CD4-positive, CD25-positive, alpha-beta regulatory T cell (primary cell): ENCODE measurements around the gene SLC25A28. TPM values are rescaled to one million over a fixed set of nuclear protein-coding genes. Genes with fewer than 3 reads are reported as not detected.
A peak's percentile ranks its signal among the peaks of the same experiment; 100 is the strongest.

Source experiments
- ATAC-seq, 2 donors: fragments of 150-1000 bp; cut with Tn5 transposase; one replicate each; pipeline ENCODE4 v1.10.0; 2021; ENCODE audit warnings: low read depth in 2 of 2, moderate number of reproducible peaks in 2 of 2, moderate library complexity in 1 of 2
- DNase-seq, 3 donors: peaks; one replicate each; pipeline versions ENCODE4 v3.0.0 to v3.0.0-alpha.2; 2012 to 2022; ENCODE audit warnings: mixed read lengths in 1 of 3
- H3K27ac ChIP-seq: one replicate; pipeline ENCODE4 v1.7.0; 2013; ENCODE audit warnings: mild to moderate bottlenecking, low read length; ENCODE audit not compliant: insufficient read depth, poor library complexity, severe bottlenecking
- H3K27me3 ChIP-seq: one replicate; pipeline ENCODE4 v1.7.0; 2013; ENCODE audit warnings: low read length; ENCODE audit not compliant: control insufficient read depth, insufficient read depth
- H3K36me3 ChIP-seq: one replicate; pipeline ENCODE4 v1.7.0; 2013; ENCODE audit warnings: mild to moderate bottlenecking, low read length, moderate library complexity; ENCODE audit not compliant: control insufficient read depth, insufficient read depth
- H3K4me1 ChIP-seq: 2 replicates; pipeline ENCODE4 v1.7.0; 2013; ENCODE audit warnings: mild to moderate bottlenecking, low read length; ENCODE audit not compliant: insufficient read depth, control insufficient read depth, poor library complexity, severe bottlenecking
- H3K4me3 ChIP-seq: one replicate; pipeline ENCODE4 v1.7.0; 2013; ENCODE audit warnings: low read depth, mild to moderate bottlenecking, low read length, moderate library complexity
- H3K9me3 ChIP-seq, 2 experiments: 1 replicate in 1 of 2; 2 replicates in 1 of 2; pipeline ENCODE4 v1.7.0; 2013; ENCODE audit warnings: low read length in 2 of 2, mild to moderate bottlenecking in 1 of 2, moderate library complexity in 1 of 2; ENCODE audit not compliant: control insufficient read depth in 2 of 2
- H3K27ac Mint-ChIP-seq, 3 donors: one replicate each; pipeline ENCODE4 v1.8.0; 2020 to 2022; ENCODE audit warnings: mild to moderate bottlenecking in 3 of 3, mixed read lengths in 3 of 3, moderate library complexity in 2 of 3
- H3K27me3 Mint-ChIP-seq: one replicate; pipeline ENCODE4 v1.8.0; 2022; ENCODE audit warnings: mild to moderate bottlenecking, mixed read lengths
- H3K36me3 Mint-ChIP-seq: one replicate; pipeline ENCODE4 v1.8.0; 2020; ENCODE audit warnings: mixed read lengths
- H3K4me1 Mint-ChIP-seq, 4 donors: one replicate each; pipeline ENCODE4 v1.8.0; 2020 to 2022; ENCODE audit warnings: mixed read lengths in 4 of 4, mild to moderate bottlenecking in 1 of 4
- H3K4me3 Mint-ChIP-seq, 4 donors: one replicate each; pipeline ENCODE4 v1.8.0; 2020 to 2022; ENCODE audit warnings: mild to moderate bottlenecking in 4 of 4, mixed read lengths in 4 of 4, moderate library complexity in 3 of 4
- H3K9me3 Mint-ChIP-seq, 7 donors: one replicate each; pipeline ENCODE4 v1.8.0; 2020 to 2022; ENCODE audit warnings: mixed read lengths in 7 of 7, mild to moderate bottlenecking in 3 of 7, moderate library complexity in 2 of 7
- polyA plus RNA-seq, 4 donors: library from polyadenylated mRNA; unstranded; fragments of 300-500 nt; fragmentation: Illumina TruSeq; gene quantifications; one replicate each; pipeline ENCODE4 v1.2.3, GENCODE V29; 2021
- total RNA-seq: library from RNA; stranded (reverse); gene quantifications from one replicate; pipeline ENCODE4 v1.2.3, GENCODE V29; 2022

The SLC25A28 gene
- total and polyA plus RNA-seq, 5 donors from 2014 or later, result 18.6 to 94.7 (median 22.9) TPM

- no peaks in the 10 kb centered on the region for H3K9me3 ChIP-seq
- H3K4me3 Mint-ChIP-seq, result peak within 1 kb of the TSS; percentile 70 to 89 (median 88)
- ATAC-seq (peak; percentile 99), DNase-seq (peak; percentile 81 to 97 (median 87))
- peak within 1 kb of the TSS; percentile 53 for H3K27ac ChIP-seq
- peaks cover 4% of the 10 kb centered on the region for H3K36me3 Mint-ChIP-seq
- H3K9me3 Mint-ChIP-seq, result no peaks in the 10 kb centered on the region
- H3K27ac Mint-ChIP-seq, result peak within 1 kb of the TSS in 2 of 3 donors; percentile 68 to 71
- H3K36me3 ChIP-seq, result no peaks in the 10 kb centered on the region
- H3K4me1 Mint-ChIP-seq, result peaks cover 22 to 37% (median 25%) of the 10 kb centered on the region in 4 donors
- peak within 1 kb of the TSS; percentile 81 for H3K4me3 ChIP-seq
- peaks cover 18% of the 10 kb centered on the region for H3K27me3 ChIP-seq
- peaks cover 21% of the 10 kb centered on the region for H3K27me3 Mint-ChIP-seq
- peaks cover 15% of the 10 kb centered on the region for H3K4me1 ChIP-seq
Measured at GRCh38 chr10:99659031-99659867, 39.0 kb upstream of the SLC25A28 start, which contains the start of gene ENTPD7. TSS of gene ENTPD7 (plus strand) at chr10:99659509. CDS start at chr10:99659957, 448 bp downstream.

- Mint-ChIP-seq H3K27ac (peak overlapping the region in 2 of 3 donors; percentile 68 to 71), H3K27me3 (peaks cover 23% of the 10 kb centered on the region), H3K4me1 (peaks cover 18 to 34% (median 25%) of the 10 kb centered on the region in 4 donors), H3K9me3 (no peaks in the 10 kb centered on the region), H3K4me3 (peak overlapping the region; percentile 70 to 89 (median 88)), H3K36me3 (peaks cover 2% of the 10 kb centered on the region)
- ATAC-seq, result no peak
- Histone ChIP-seq H3K9me3 (no peaks in the 10 kb centered on the region), H3K4me1 (peaks cover 15% of the 10 kb centered on the region), H3K27me3 (peaks cover 18% of the 10 kb centered on the region), H3K27ac (no peak overlapping the region), H3K4me3 (peak overlapping the region; percentile 81), H3K36me3 (no peaks in the 10 kb centered on the region)
- DNase-seq, result peak in 2 of 3 donors; percentile 5 to 54
Measured at GRCh38 chr10:99658622-99659030, 38.4 kb upstream of the SLC25A28 start.

GRCh38 chr10:99656199-99657064, 36.2 kb upstream of the SLC25A28 start:
- H3K36me3 ChIP-seq, result no peaks in the 10 kb centered on the region
- H3K4me3 ChIP-seq, result no peak overlapping the region
- Mint-ChIP-seq H3K4me3 (peak overlapping the region in 2 of 4 donors; percentile 60 to 78), H3K4me1 (peaks cover 10 to 25% (median 21%) of the 10 kb centered on the region in 4 donors), H3K27ac (no peak overlapping the region), H3K27me3 (peaks cover 42% of the 10 kb centered on the region), H3K36me3 (no peaks in the 10 kb centered on the region), H3K9me3 (no peaks in the 10 kb centered on the region)
- H3K4me1 ChIP-seq, result peaks cover 15% of the 10 kb centered on the region
- peaks cover 21% of the 10 kb centered on the region for H3K27me3 ChIP-seq
- no peaks in the 10 kb centered on the region for H3K9me3 ChIP-seq
- no peak overlapping the region for H3K27ac ChIP-seq
- ATAC-seq (no peak), DNase-seq (no peak)

- H3K4me3 Mint-ChIP-seq, result no peak overlapping the region
- Histone ChIP-seq H3K4me3 (no peak overlapping the region), H3K27ac (no peak overlapping the region), H3K27me3 (peaks cover 30% of the 10 kb centered on the region), H3K4me1 (peaks cover 10% of the 10 kb centered on the region), H3K9me3 (no peaks in the 10 kb centered on the region), H3K36me3 (no peaks in the 10 kb centered on the region)
- peaks cover 5 to 13% (median 8%) of the 10 kb centered on the region in 4 donors for H3K4me1 Mint-ChIP-seq
- H3K36me3 Mint-ChIP-seq, result no peaks in the 10 kb centered on the region
- H3K27me3 Mint-ChIP-seq, result peaks cover 51% of the 10 kb centered on the region
- no peak for DNase-seq
- ATAC-seq, result no peak
- H3K27ac Mint-ChIP-seq, result no peak overlapping the region
- H3K9me3 Mint-ChIP-seq, result no peaks in the 10 kb centered on the region
Measured at GRCh38 chr10:99654390-99655175, 34.3 kb upstream of the SLC25A28 start.

- Histone ChIP-seq H3K27me3 (peaks cover 38% of the 10 kb centered on the region), H3K27ac (no peak overlapping the region), H3K4me1 (no peaks in the 10 kb centered on the region), H3K4me3 (no peak overlapping the region), H3K36me3 (no peaks in the 10 kb centered on the region), H3K9me3 (no peaks in the 10 kb centered on the region)
- Mint-ChIP-seq H3K4me3 (no peak overlapping the region), H3K27me3 (peaks cover 68% of the 10 kb centered on the region), H3K27ac (no peak overlapping the region), H3K36me3 (no peaks in the 10 kb centered on the region), H3K9me3 (peaks cover 0 to 2% (median 0%) of the 10 kb centered on the region in 7 donors), H3K4me1 (no peaks in the 10 kb centered on the region)
- no peak for DNase-seq
- no peak for ATAC-seq
Measured at GRCh38 chr10:99652800-99653390, 32.7 kb upstream of the SLC25A28 start.

GRCh38 chr10:99648717-99649116, 28.5 kb upstream of the SLC25A28 start:
- Histone ChIP-seq H3K27me3 (peaks cover 27% of the 10 kb centered on the region), H3K4me3 (no peak overlapping the region), H3K4me1 (no peaks in the 10 kb centered on the region), H3K9me3 (no peaks in the 10 kb centered on the region), H3K27ac (no peak overlapping the region), H3K36me3 (no peaks in the 10 kb centered on the region)
- Mint-ChIP-seq H3K27ac (no peak overlapping the region), H3K9me3 (peaks cover 0 to 4% (median 0%) of the 10 kb centered on the region in 7 donors), H3K27me3 (peaks cover 62% of the 10 kb centered on the region), H3K36me3 (no peaks in the 10 kb centered on the region), H3K4me3 (peak overlapping the region in 1 of 4 donors; percentile 38), H3K4me1 (no peaks in the 10 kb centered on the region)
- ATAC-seq, result no peak
- no peak for DNase-seq
